ENCODE measurements around the gene ARHGAP15.

DNA sequence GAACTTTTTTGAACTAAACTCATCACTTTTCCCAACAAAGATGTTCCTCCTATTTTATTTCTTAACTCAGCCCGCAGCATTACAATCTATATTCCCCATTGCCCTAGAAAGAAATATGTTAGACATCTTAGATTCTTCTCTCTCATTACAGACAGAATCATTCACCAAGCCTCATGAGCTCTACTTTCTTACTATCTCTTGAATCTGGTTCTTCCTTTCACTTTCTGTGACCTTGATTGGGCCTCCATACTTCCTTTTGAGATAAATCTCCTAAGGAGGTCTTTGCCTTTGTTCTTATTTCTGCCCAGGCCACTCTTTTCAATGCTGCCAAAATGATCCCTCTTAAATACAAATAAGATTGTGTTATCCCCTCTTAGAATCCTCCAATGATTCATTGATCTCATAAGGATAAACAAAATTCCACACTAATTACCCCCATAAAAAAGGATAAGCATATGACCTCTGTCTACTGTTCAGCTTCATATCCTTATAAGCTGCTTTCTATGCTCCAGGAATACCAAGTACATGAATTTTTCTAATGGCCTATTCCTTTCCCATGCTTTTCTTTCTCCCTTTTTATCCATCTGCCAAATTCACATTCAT, 400.0 kb downstream of the ARHGAP15 start:
- TF ChIP-seq EZH2phosphoT487 (IDR thresholded peaks at IDR 0.05; ENCODE audit: borderline replicate concordance, low read depth, low read length), result no peak
- TF ChIP-seq, protein P1, sequence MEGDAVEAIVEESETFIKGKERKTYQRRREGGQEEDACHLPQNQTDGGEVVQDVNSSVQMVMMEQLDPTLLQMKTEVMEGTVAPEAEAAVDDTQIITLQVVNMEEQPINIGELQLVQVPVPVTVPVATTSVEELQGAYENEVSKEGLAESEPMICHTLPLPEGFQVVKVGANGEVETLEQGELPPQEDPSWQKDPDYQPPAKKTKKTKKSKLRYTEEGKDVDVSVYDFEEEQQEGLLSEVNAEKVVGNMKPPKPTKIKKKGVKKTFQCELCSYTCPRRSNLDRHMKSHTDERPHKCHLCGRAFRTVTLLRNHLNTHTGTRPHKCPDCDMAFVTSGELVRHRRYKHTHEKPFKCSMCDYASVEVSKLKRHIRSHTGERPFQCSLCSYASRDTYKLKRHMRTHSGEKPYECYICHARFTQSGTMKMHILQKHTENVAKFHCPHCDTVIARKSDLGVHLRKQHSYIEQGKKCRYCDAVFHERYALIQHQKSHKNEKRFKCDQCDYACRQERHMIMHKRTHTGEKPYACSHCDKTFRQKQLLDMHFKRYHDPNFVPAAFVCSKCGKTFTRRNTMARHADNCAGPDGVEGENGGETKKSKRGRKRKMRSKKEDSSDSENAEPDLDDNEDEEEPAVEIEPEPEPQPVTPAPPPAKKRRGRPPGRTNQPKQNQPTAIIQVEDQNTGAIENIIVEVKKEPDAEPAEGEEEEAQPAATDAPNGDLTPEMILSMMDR (conservative IDR thresholded peaks at IDR 0.05; ENCODE audit: low read length), result no peak

All from OCI-LY7 (cell line).